HEK293T (cell line): Measurements from ENCODE around the gene TXK.

Source experiments
- CTBP1 ChIP-seq: fragments of 450-650 bp; IDR thresholded peaks from 2 replicates; pipeline ENCODE4 v1.6.1; 2016; ENCODE audit warnings: borderline replicate concordance
- L3MBTL2 ChIP-seq: fragments of 450-650 bp; conservative IDR thresholded peaks from 2 replicates; pipeline ENCODE4 v1.6.1; 2016; ENCODE audit warnings: mild to moderate bottlenecking
- LEF1 ChIP-seq: fragments of 450-650 bp; IDR thresholded peaks from 2 replicates; pipeline ENCODE4 v1.6.1; 2017; ENCODE audit warnings: mild to moderate bottlenecking, borderline replicate concordance
- TARDBP ChIP-seq: fragments of 450-650 bp; IDR thresholded peaks from 2 replicates; pipeline ENCODE4 v1.6.1; 2016

GRCh38 chr4:48172651-48173050, 38.6 kb upstream of the TXK start:
- TF ChIP-seq CTBP1 = no peak
- TF ChIP-seq TARDBP = no peak
- no peak for TF ChIP-seq LEF1
- no peak for TF ChIP-seq L3MBTL2
